ENCODE data around the gene RPTOR.

RPTOR gene

GRCh38 chr17:80886641-80887573 lies 342.3 kb downstream of the RPTOR start:
- H3K4me3 ChIP-seq (ENCODE audit: low read length) = no peak overlapping the region
- H3K9ac ChIP-seq (ENCODE audit: low read length) = no peak overlapping the region
- no peaks in the 10 kb centered on the region for H3K9me3 ChIP-seq (ENCODE audit: control insufficient read depth, low read length)
- H3K4me1 ChIP-seq (ENCODE audit: control insufficient read depth, insufficient read depth, low read length) = peaks cover 16% of the 10 kb centered on the region
- no peaks in the 10 kb centered on the region for H3K27me3 ChIP-seq (replicated peaks; ENCODE audit: control insufficient read depth, insufficient read depth, low read length)
- peaks cover 42% of the 10 kb centered on the region for H3K36me3 ChIP-seq (ENCODE audit: control insufficient read depth, insufficient read depth, low read length, severe bottlenecking)
- no peak for DNase-seq (ENCODE audit: low read depth)

- Histone ChIP-seq H3K4me3 (ENCODE audit: low read length) (no peak overlapping the region), H3K9ac (ENCODE audit: low read length) (no peak overlapping the region), H3K36me3 (ENCODE audit: control insufficient read depth, insufficient read depth, low read length, severe bottlenecking) (peaks cover 34% of the 10 kb centered on the region), H3K4me1 (ENCODE audit: control insufficient read depth, insufficient read depth, low read length) (peaks cover 24% of the 10 kb centered on the region), H3K27me3 (replicated peaks; ENCODE audit: control insufficient read depth, insufficient read depth, low read length) (no peaks in the 10 kb centered on the region), H3K9me3 (ENCODE audit: control insufficient read depth, low read length) (no peaks in the 10 kb centered on the region)
- DNase-seq (ENCODE audit: low read depth) = no peak
Measured at GRCh38 chr17:80887639-80888175, 343.1 kb downstream of the RPTOR start.

- peaks cover 24% of the 10 kb centered on the region for H3K4me1 ChIP-seq (ENCODE audit: control insufficient read depth, insufficient read depth, low read length)
- H3K36me3 ChIP-seq (ENCODE audit: control insufficient read depth, insufficient read depth, low read length, severe bottlenecking) = peaks cover 33% of the 10 kb centered on the region
- no peak overlapping the region for H3K9ac ChIP-seq (ENCODE audit: low read length)
- no peaks in the 10 kb centered on the region for H3K27me3 ChIP-seq (replicated peaks; ENCODE audit: control insufficient read depth, insufficient read depth, low read length)
- DNase-seq (ENCODE audit: low read depth) = no peak
- no peak overlapping the region for H3K4me3 ChIP-seq (ENCODE audit: low read length)
- no peaks in the 10 kb centered on the region for H3K9me3 ChIP-seq (ENCODE audit: control insufficient read depth, low read length)
Measured at GRCh38 chr17:80888276-80889160, 343.9 kb downstream of the RPTOR start.

GRCh38 chr17:80889231-80890195 lies 344.9 kb downstream of the RPTOR start:
- Histone ChIP-seq H3K36me3 (ENCODE audit: control insufficient read depth, insufficient read depth, low read length, severe bottlenecking) (peaks cover 32% of the 10 kb centered on the region), H3K4me3 (ENCODE audit: low read length) (no peak overlapping the region), H3K9me3 (ENCODE audit: control insufficient read depth, low read length) (no peaks in the 10 kb centered on the region), H3K27me3 (replicated peaks; ENCODE audit: control insufficient read depth, insufficient read depth, low read length) (no peaks in the 10 kb centered on the region), H3K9ac (ENCODE audit: low read length) (no peak overlapping the region), H3K4me1 (ENCODE audit: control insufficient read depth, insufficient read depth, low read length) (peaks cover 24% of the 10 kb centered on the region)
- no peak for DNase-seq (ENCODE audit: low read depth)

- peak overlapping the region; percentile 78 for H3K9ac ChIP-seq (ENCODE audit: low read length)
- H3K9me3 ChIP-seq (ENCODE audit: control insufficient read depth, low read length) = no peaks in the 10 kb centered on the region
- no peak overlapping the region for H3K4me3 ChIP-seq (ENCODE audit: low read length)
- H3K36me3 ChIP-seq (ENCODE audit: control insufficient read depth, insufficient read depth, low read length, severe bottlenecking) = peaks cover 29% of the 10 kb centered on the region
- no peak for DNase-seq (ENCODE audit: low read depth)
- H3K27me3 ChIP-seq (replicated peaks; ENCODE audit: control insufficient read depth, insufficient read depth, low read length) = no peaks in the 10 kb centered on the region
- H3K4me1 ChIP-seq (ENCODE audit: control insufficient read depth, insufficient read depth, low read length) = peaks cover 24% of the 10 kb centered on the region
Measured at GRCh38 chr17:80890196-80890920, 345.7 kb downstream of the RPTOR start.

- Histone ChIP-seq H3K36me3 (ENCODE audit: control insufficient read depth, insufficient read depth, low read length, severe bottlenecking) (peaks cover 34% of the 10 kb centered on the region), H3K9ac (ENCODE audit: low read length) (peak overlapping the region; percentile 78), H3K4me1 (ENCODE audit: control insufficient read depth, insufficient read depth, low read length) (peaks cover 24% of the 10 kb centered on the region), H3K27me3 (replicated peaks; ENCODE audit: control insufficient read depth, insufficient read depth, low read length) (no peaks in the 10 kb centered on the region), H3K4me3 (ENCODE audit: low read length) (peak overlapping the region; percentile 60), H3K9me3 (ENCODE audit: control insufficient read depth, low read length) (no peaks in the 10 kb centered on the region)
- no peak for DNase-seq (ENCODE audit: low read depth)
Measured at GRCh38 chr17:80890921-80891396, 346.3 kb downstream of the RPTOR start.

GRCh38 chr17:80891397-80892018 lies 346.9 kb downstream of the RPTOR start:
- Histone ChIP-seq H3K4me1 (ENCODE audit: control insufficient read depth, insufficient read depth, low read length) (peaks cover 24% of the 10 kb centered on the region), H3K36me3 (ENCODE audit: control insufficient read depth, insufficient read depth, low read length, severe bottlenecking) (peaks cover 35% of the 10 kb centered on the region), H3K4me3 (ENCODE audit: low read length) (peak overlapping the region; percentile 60), H3K9me3 (ENCODE audit: control insufficient read depth, low read length) (no peaks in the 10 kb centered on the region), H3K9ac (ENCODE audit: low read length) (peak overlapping the region; percentile 78), H3K27me3 (replicated peaks; ENCODE audit: control insufficient read depth, insufficient read depth, low read length) (no peaks in the 10 kb centered on the region)
- DNase-seq (ENCODE audit: low read depth) = peak; percentile 72

GRCh38 chr17:80892019-80892855 lies 347.6 kb downstream of the RPTOR start:
- Histone ChIP-seq H3K4me1 (ENCODE audit: control insufficient read depth, insufficient read depth, low read length) (peaks cover 24% of the 10 kb centered on the region), H3K9ac (ENCODE audit: low read length) (peak overlapping the region; percentile 78), H3K4me3 (ENCODE audit: low read length) (peak overlapping the region; percentile 60), H3K36me3 (ENCODE audit: control insufficient read depth, insufficient read depth, low read length, severe bottlenecking) (peaks cover 35% of the 10 kb centered on the region), H3K27me3 (replicated peaks; ENCODE audit: control insufficient read depth, insufficient read depth, low read length) (no peaks in the 10 kb centered on the region), H3K9me3 (ENCODE audit: control insufficient read depth, low read length) (no peaks in the 10 kb centered on the region)
- DNase-seq (ENCODE audit: low read depth) = peak; percentile 88

GRCh38 chr17:80892900-80893603 lies 348.4 kb downstream of the RPTOR start:
- H3K9me3 ChIP-seq (ENCODE audit: control insufficient read depth, low read length) = no peaks in the 10 kb centered on the region
- peak; percentile 26 for DNase-seq (ENCODE audit: low read depth)
- peaks cover 24% of the 10 kb centered on the region for H3K4me1 ChIP-seq (ENCODE audit: control insufficient read depth, insufficient read depth, low read length)
- H3K4me3 ChIP-seq (ENCODE audit: low read length) = no peak overlapping the region
- no peaks in the 10 kb centered on the region for H3K27me3 ChIP-seq (replicated peaks; ENCODE audit: control insufficient read depth, insufficient read depth, low read length)
- H3K36me3 ChIP-seq (ENCODE audit: control insufficient read depth, insufficient read depth, low read length, severe bottlenecking) = peaks cover 35% of the 10 kb centered on the region
- peak overlapping the region; percentile 49 for H3K9ac ChIP-seq (ENCODE audit: low read length)

All from adipocyte (in vitro differentiated cells).